Activated T-cell treated with anti-CD3 and anti-CD28 coated beads, Interleukin-2, amount 50 U/mL, for 24 hours (primary cell): Measurements from ENCODE around the gene STEAP2.
A peak's percentile ranks its signal among the peaks of the same experiment; 100 is the strongest.
"Not testable (repeated sequence)": the region's sequence is repeated elsewhere in the genome, so short reads cannot be mapped to it uniquely, and the experiment has no call there.

Source experiments
- DNase-seq: peaks from one replicate; pipeline ENCODE4 v3.0.0-alpha.2; 2020
- H3K27ac Mint-ChIP-seq: 2 replicates; pipeline ENCODE4 v1.8.0; 2020; ENCODE audit warnings: mild to moderate bottlenecking, mixed read lengths
- H3K27me3 Mint-ChIP-seq: 2 replicates; pipeline ENCODE4 v1.8.0; 2020; ENCODE audit warnings: mixed read lengths
- H3K36me3 Mint-ChIP-seq: 2 replicates; pipeline ENCODE4 v1.8.0; 2020; ENCODE audit warnings: low read depth, mixed read lengths
- H3K4me1 Mint-ChIP-seq: 2 replicates; pipeline ENCODE4 v1.8.0; 2020; ENCODE audit warnings: low read depth, mixed read lengths
- H3K4me3 Mint-ChIP-seq: 2 replicates; pipeline ENCODE4 v1.8.0; 2020; ENCODE audit warnings: mild to moderate bottlenecking, moderate library complexity, mixed read lengths
- H3K9me3 Mint-ChIP-seq: 2 replicates; pipeline ENCODE4 v1.8.0; 2020; ENCODE audit warnings: mixed read lengths

Gene STEAP2

DNA sequence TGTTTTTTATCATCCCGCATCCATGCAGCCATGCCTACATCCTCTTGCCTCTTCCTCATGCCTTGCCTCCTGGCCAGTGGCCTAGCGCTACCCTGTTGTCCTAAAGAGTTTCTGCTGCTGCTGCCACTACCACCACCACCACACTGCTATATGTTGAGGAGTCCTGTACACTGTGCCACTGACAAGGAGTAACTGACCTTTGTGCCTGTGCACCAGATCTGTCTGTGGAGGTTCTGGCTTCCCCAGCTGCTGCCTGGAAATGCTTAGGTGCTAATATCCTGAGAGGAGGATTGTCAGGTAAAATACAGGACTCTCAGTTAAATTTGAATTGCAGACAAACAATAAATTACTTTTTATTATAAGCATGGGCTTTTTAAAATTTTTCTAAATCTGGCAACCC lies 26.5 kb downstream of the STEAP2 start:
- Mint-ChIP-seq H3K27me3 (peaks cover 11% of the 10 kb centered on the region), H3K36me3 (no peaks in the 10 kb centered on the region), H3K4me1 (no peaks in the 10 kb centered on the region), H3K4me3 (no peak overlapping the region), H3K27ac (no peak overlapping the region), H3K9me3 (no peaks in the 10 kb centered on the region)
- DNase-seq, result no peak

DNA sequence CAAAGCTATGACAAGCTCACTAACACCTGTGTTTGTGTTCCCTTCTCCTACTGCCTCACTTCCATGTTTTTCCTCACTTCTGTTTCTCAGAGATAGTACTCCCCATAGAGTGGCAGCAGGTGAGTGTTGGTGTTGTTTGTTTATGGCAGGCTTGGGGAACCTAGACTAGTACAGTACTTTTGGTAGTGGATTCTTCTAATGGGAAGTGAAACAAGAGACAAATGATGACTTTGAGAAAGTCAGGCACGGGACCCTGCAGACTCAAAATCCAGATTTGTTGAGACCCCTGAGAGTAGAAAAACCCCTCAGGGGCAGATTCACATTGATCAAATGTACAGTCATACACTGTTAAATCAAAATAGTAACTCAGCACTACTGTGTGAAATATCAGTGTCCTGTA lies 27.0 kb downstream of the STEAP2 start:
- Mint-ChIP-seq H3K9me3 (no peaks in the 10 kb centered on the region), H3K4me1 (no peaks in the 10 kb centered on the region), H3K27ac (no peak overlapping the region), H3K4me3 (no peak overlapping the region), H3K36me3 (no peaks in the 10 kb centered on the region), H3K27me3 (peaks cover 13% of the 10 kb centered on the region)
- DNase-seq, result no peak

- H3K36me3 Mint-ChIP-seq, result no peaks in the 10 kb centered on the region
- peaks cover 4% of the 10 kb centered on the region for H3K4me1 Mint-ChIP-seq
- no peak for DNase-seq
- peaks cover 18% of the 10 kb centered on the region for H3K27me3 Mint-ChIP-seq
- no peak overlapping the region for H3K27ac Mint-ChIP-seq
- no peaks in the 10 kb centered on the region for H3K9me3 Mint-ChIP-seq
- H3K4me3 Mint-ChIP-seq, result no peak overlapping the region
These were observed 27.5 kb downstream of the STEAP2 start for GRCh38 chr7:90239050-90239449.

- Mint-ChIP-seq H3K36me3 (peaks cover under 1% of the 10 kb centered on the region), H3K4me1 (peaks cover 11% of the 10 kb centered on the region), H3K27me3 (peaks cover 25% of the 10 kb centered on the region), H3K27ac (no peak overlapping the region), H3K4me3 (no peak overlapping the region), H3K9me3 (no peaks in the 10 kb centered on the region)
- DNase-seq, result no peak
These were observed 28.2 kb downstream of the STEAP2 start for GRCh38 chr7:90239625-90240228.

GRCh38 chr7:90242369-90243168 lies 31.0 kb downstream of the STEAP2 start:
- H3K4me1 Mint-ChIP-seq, result peaks cover 23% of the 10 kb centered on the region
- peaks cover 41% of the 10 kb centered on the region for H3K27me3 Mint-ChIP-seq
- no peak for DNase-seq
- no peak overlapping the region for H3K27ac Mint-ChIP-seq
- peaks cover 4% of the 10 kb centered on the region for H3K36me3 Mint-ChIP-seq
- no peaks in the 10 kb centered on the region for H3K9me3 Mint-ChIP-seq
- no peak overlapping the region for H3K4me3 Mint-ChIP-seq

GRCh38 chr7:90243556-90243955 lies 32.0 kb downstream of the STEAP2 start:
- Mint-ChIP-seq H3K9me3 (no peaks in the 10 kb centered on the region), H3K27me3 (peaks cover 41% of the 10 kb centered on the region), H3K4me1 (peaks cover 23% of the 10 kb centered on the region), H3K27ac (no peak overlapping the region), H3K36me3 (peaks cover 4% of the 10 kb centered on the region), H3K4me3 (no peak overlapping the region)
- DNase-seq, result no peak

GRCh38 chr7:90244565-90244908 lies 33.0 kb downstream of the STEAP2 start:
- Mint-ChIP-seq H3K27me3 (peaks cover 45% of the 10 kb centered on the region), H3K27ac (peak overlapping the region; percentile 27), H3K36me3 (peaks cover 4% of the 10 kb centered on the region), H3K4me1 (peaks cover 23% of the 10 kb centered on the region), H3K4me3 (peak overlapping the region; percentile 87), H3K9me3 (no peaks in the 10 kb centered on the region)
- DNase-seq, result no peak

- H3K27me3 Mint-ChIP-seq, result peaks cover 49% of the 10 kb centered on the region
- H3K4me3 Mint-ChIP-seq, result peak within 1 kb of the TSS; percentile 87
These were observed 33.6 kb downstream of the STEAP2 start, which contains the start of gene CFAP69 for GRCh38 chr7:90244909-90245851. Gene CFAP69, plus strand, starts transcription at chr7:90245174. Its CDS starts 251 bp downstream, at chr7:90245425.

GRCh38 chr7:90246171-90246570 lies 34.6 kb downstream of the STEAP2 start:
- H3K27me3 Mint-ChIP-seq, result peaks cover 54% of the 10 kb centered on the region
- no peak for DNase-seq
- H3K9me3 Mint-ChIP-seq, result no peaks in the 10 kb centered on the region
- peaks cover 4% of the 10 kb centered on the region for H3K36me3 Mint-ChIP-seq
- H3K4me3 Mint-ChIP-seq, result peak overlapping the region; percentile 87
- no peak overlapping the region for H3K27ac Mint-ChIP-seq
- H3K4me1 Mint-ChIP-seq, result peaks cover 23% of the 10 kb centered on the region

More at GRCh38 chr7:90244909-90245851, 33.6 kb downstream of the STEAP2 start, which contains the start of gene CFAP69:
- peaks cover 4% of the 10 kb centered on the region for H3K36me3 Mint-ChIP-seq
- peaks cover 23% of the 10 kb centered on the region for H3K4me1 Mint-ChIP-seq
- H3K27ac Mint-ChIP-seq, result peak within 1 kb of the TSS; percentile 77
- H3K9me3 Mint-ChIP-seq, result no peaks in the 10 kb centered on the region
- DNase-seq, result peak; percentile 92

- H3K27me3 Mint-ChIP-seq, result peaks cover 51% of the 10 kb centered on the region
- H3K9me3 Mint-ChIP-seq, result no peaks in the 10 kb centered on the region
- peaks cover 4% of the 10 kb centered on the region for H3K36me3 Mint-ChIP-seq
- DNase-seq, result no peak
- H3K27ac Mint-ChIP-seq, result no peak overlapping the region
- no peak overlapping the region for H3K4me3 Mint-ChIP-seq
- H3K4me1 Mint-ChIP-seq, result peaks cover 22% of the 10 kb centered on the region
These were observed 37.2 kb downstream of the STEAP2 start for GRCh38 chr7:90248706-90249105.

GRCh38 chr7:90250601-90251303 lies 39.2 kb downstream of the STEAP2 start:
- H3K9me3 Mint-ChIP-seq, result no peaks in the 10 kb centered on the region
- no peak overlapping the region for H3K4me3 Mint-ChIP-seq
- no peak for DNase-seq
- no peak overlapping the region for H3K27ac Mint-ChIP-seq
- peaks cover 45% of the 10 kb centered on the region for H3K27me3 Mint-ChIP-seq
- H3K36me3 Mint-ChIP-seq, result no peaks in the 10 kb centered on the region
- H3K4me1 Mint-ChIP-seq, result peaks cover 6% of the 10 kb centered on the region

- H3K27ac Mint-ChIP-seq, result no peak overlapping the region
- H3K4me3 Mint-ChIP-seq, result no peak overlapping the region
- H3K36me3 Mint-ChIP-seq, result no peaks in the 10 kb centered on the region
- H3K27me3 Mint-ChIP-seq, result peaks cover 45% of the 10 kb centered on the region
- no peak for DNase-seq
- H3K4me1 Mint-ChIP-seq, result peaks cover 1% of the 10 kb centered on the region
- no peaks in the 10 kb centered on the region for H3K9me3 Mint-ChIP-seq
These were observed 39.7 kb downstream of the STEAP2 start for GRCh38 chr7:90251304-90251635.

- H3K4me3 Mint-ChIP-seq, H3K36me3 Mint-ChIP-seq, DNase-seq, H3K9me3 Mint-ChIP-seq, H3K4me1 Mint-ChIP-seq, H3K27ac Mint-ChIP-seq: not testable (repeated sequence)
- H3K27me3 Mint-ChIP-seq, result peaks cover 28% of the 10 kb centered on the region
These were observed 44.5 kb downstream of the STEAP2 start for GRCh38 chr7:90256011-90256410.

DNA sequence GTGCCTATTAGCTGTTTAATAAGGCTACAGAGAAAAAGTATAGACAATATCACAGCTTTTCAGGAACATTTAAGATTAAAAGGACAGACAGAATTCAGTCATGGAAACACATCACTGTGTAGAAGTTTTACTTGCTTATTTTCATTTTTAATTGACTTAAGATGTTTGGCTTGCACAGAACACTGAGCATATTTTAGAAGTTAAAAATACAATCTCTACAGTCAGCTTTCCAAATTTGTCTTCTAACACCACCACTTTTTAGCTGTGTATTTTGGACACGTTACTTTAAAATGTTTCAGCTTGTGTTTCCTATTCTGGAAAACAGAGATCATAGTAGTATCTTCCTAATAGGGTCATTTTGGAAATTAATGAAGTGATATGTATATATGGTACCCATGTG lies 45.2 kb downstream of the STEAP2 start:
- H3K9me3 Mint-ChIP-seq, result no peaks in the 10 kb centered on the region
- no peak overlapping the region for H3K27ac Mint-ChIP-seq
- no peak for DNase-seq
- H3K4me3 Mint-ChIP-seq, result no peak overlapping the region
- H3K27me3 Mint-ChIP-seq, result peaks cover 30% of the 10 kb centered on the region
- H3K4me1 Mint-ChIP-seq, result no peaks in the 10 kb centered on the region
- no peaks in the 10 kb centered on the region for H3K36me3 Mint-ChIP-seq
